DND-41 (cell line): Measurements from ENCODE around the gene WNK2.
"Not testable (repeated sequence)": the region's sequence is repeated elsewhere in the genome, so short reads cannot be mapped to it uniquely, and the experiment has no call there.

ENCODE experiments used
- ATAC-seq: fragments of 200-7000 bp; cut with Tn5 transposase; 3 replicates; pipeline ENCODE4 v1.9.1; 2021; ENCODE audit warnings: low read depth; ENCODE audit not compliant: insufficient read depth
- DNase-seq: peaks from one replicate; pipeline ENCODE4 v3.0.0-alpha.2; 2020
- H2AFZ ChIP-seq: 2 replicates; pipeline ENCODE4 v1.6.0; 2012; ENCODE audit warnings: low read depth, low read length
- H3K27ac ChIP-seq: 2 replicates; pipeline ENCODE4 v1.5.1; 2012; ENCODE audit warnings: low read length, inconsistent platforms
- H3K27me3 ChIP-seq: fragments of 200-600 bp; sonication (generic); 2 replicates; pipeline ENCODE4 v1.6.0; 2012; ENCODE audit warnings: low read length, mild to moderate bottlenecking, inconsistent platforms; ENCODE audit not compliant: insufficient read depth, poor library complexity
- H3K36me3 ChIP-seq: 2 replicates; pipeline ENCODE4 v1.5.1; 2012; ENCODE audit warnings: low read length, inconsistent platforms; ENCODE audit not compliant: insufficient read depth
- H3K4me1 ChIP-seq: 2 replicates; pipeline ENCODE4 v1.5.1; 2012; ENCODE audit warnings: mild to moderate bottlenecking, low read length; ENCODE audit not compliant: insufficient read depth
- H3K4me2 ChIP-seq: 2 replicates; pipeline ENCODE4 v1.6.0; 2012; ENCODE audit warnings: mild to moderate bottlenecking, moderate library complexity, low read length, inconsistent platforms; ENCODE audit not compliant: insufficient read depth
- H3K4me3 ChIP-seq, 2 experiments: fragments of 200-600 bp in 1 of 2; shearing (Covaris generic) in 1 of 2; 2 replicates each; pipeline ENCODE4 v1.5.1; 2012 to 2016; ENCODE audit warnings: inconsistent platforms in 2 of 2, low read length in 2 of 2, mild to moderate bottlenecking in 2 of 2, low read depth in 1 of 2, moderate library complexity in 1 of 2
- H3K79me2 ChIP-seq: 2 replicates; pipeline ENCODE4 v1.6.0; 2012; ENCODE audit warnings: low read length, inconsistent platforms; ENCODE audit not compliant: insufficient read depth
- H3K9ac ChIP-seq: 2 replicates; pipeline ENCODE4 v1.6.0; 2012; ENCODE audit warnings: low read depth, mild to moderate bottlenecking, inconsistent platforms, low read length, moderate library complexity
- H3K9me3 ChIP-seq: 2 replicates; pipeline ENCODE4 v1.5.1; 2012; ENCODE audit warnings: low read length, moderate library complexity, mild to moderate bottlenecking, inconsistent platforms; ENCODE audit not compliant: insufficient read depth, severe bottlenecking
- H4K20me1 ChIP-seq: 2 replicates; pipeline ENCODE4 v1.6.0; 2012; ENCODE audit warnings: low read length; ENCODE audit not compliant: insufficient read depth
- CTCF ChIP-seq: IDR thresholded peaks from 2 replicates; pipeline ENCODE4 v1.5.1; 2012; ENCODE audit warnings: borderline replicate concordance, low read length, moderate library complexity, mild to moderate bottlenecking; ENCODE audit not compliant: poor library complexity, severe bottlenecking; ENCODE audit errors: extremely low read depth
- EZH2 ChIP-seq: IDR thresholded peaks from 3 replicates; pipeline ENCODE4 v1.6.1; 2012; ENCODE audit warnings: borderline replicate concordance, low read depth, mild to moderate bottlenecking, moderate library complexity, low read length, inconsistent platforms; ENCODE audit not compliant: severe bottlenecking

Gene WNK2

GRCh38 chr9:93354451-93354850 lies 170.5 kb downstream of the WNK2 start:
- no peaks in the 10 kb centered on the region for H3K79me2 ChIP-seq
- ATAC-seq, result no peak
- no peak for TF ChIP-seq EZH2

DNA sequence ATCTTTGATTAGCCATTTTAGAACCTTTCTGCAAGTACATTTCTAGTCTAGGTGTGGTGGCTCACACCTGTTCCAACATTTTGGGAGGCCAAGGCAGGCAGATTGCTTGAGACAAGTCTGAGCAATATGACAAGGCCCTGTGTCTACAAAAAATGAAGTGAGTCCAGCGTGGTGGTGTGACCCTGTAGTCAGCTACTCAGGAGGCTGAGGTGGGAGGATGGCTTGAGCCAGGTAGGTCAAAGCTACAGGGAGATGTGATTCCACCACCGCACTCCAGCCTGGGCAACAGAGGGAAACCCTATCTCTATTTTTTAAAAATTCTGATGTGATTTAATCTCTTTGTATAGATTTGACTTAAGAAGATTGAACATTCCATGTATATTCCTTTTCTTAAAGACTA lies 171.9 kb downstream of the WNK2 start:
- no peak overlapping the region for H3K9ac ChIP-seq
- no peaks in the 10 kb centered on the region for H3K4me1 ChIP-seq
- TF ChIP-seq EZH2, result no peak
- no peak for TF ChIP-seq CTCF
- H3K9me3 ChIP-seq, result no peaks in the 10 kb centered on the region
- no peak overlapping the region for H3K27ac ChIP-seq
- H3K79me2 ChIP-seq, result no peaks in the 10 kb centered on the region
- no peaks in the 10 kb centered on the region for H4K20me1 ChIP-seq
- DNase-seq, result no peak
- no peak overlapping the region for H3K4me2 ChIP-seq
- H3K4me3 ChIP-seq, result no peak overlapping the region
- H3K27me3 ChIP-seq, result no peaks in the 10 kb centered on the region
- no peak overlapping the region for H2AFZ ChIP-seq
- no peak for ATAC-seq
- H3K36me3 ChIP-seq, result no peaks in the 10 kb centered on the region

More at GRCh38 chr9:93354451-93354850, 170.5 kb downstream of the WNK2 start:
- Histone ChIP-seq H4K20me1 (no peaks in the 10 kb centered on the region), H2AFZ (no peak overlapping the region), H3K27me3 (no peaks in the 10 kb centered on the region), H3K9me3 (no peaks in the 10 kb centered on the region), H3K36me3 (no peaks in the 10 kb centered on the region), H3K4me3 (no peak overlapping the region), H3K4me1 (no peaks in the 10 kb centered on the region), H3K9ac (no peak overlapping the region), H3K27ac (no peak overlapping the region), H3K4me2 (no peak overlapping the region)
- DNase-seq, result no peak

DNA sequence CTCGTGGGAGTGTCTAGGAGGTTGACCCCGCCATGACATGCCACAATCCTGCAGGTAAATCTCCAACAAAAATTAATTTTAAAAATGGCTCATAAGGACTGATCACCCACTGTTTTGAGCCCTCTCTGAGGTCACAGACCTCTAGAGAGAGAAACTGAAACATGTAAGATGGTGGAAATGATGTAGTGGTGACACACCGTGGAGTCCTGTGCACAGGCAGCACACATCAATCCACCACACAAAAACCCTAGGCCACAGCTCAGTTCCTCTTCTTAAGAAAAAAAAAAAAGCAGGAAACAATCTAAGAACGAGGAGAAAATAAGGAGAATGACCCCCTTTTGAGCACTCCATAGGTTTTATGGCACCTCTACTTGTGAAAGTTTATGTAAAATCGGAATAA lies 173.7 kb downstream of the WNK2 start:
- TF ChIP-seq EZH2 (no peak), CTCF (no peak)
- no peaks in the 10 kb centered on the region for H4K20me1 ChIP-seq
- no peaks in the 10 kb centered on the region for H3K79me2 ChIP-seq
- ATAC-seq (no peak), DNase-seq (no peak)
- no peak overlapping the region for H2AFZ ChIP-seq
- no peaks in the 10 kb centered on the region for H3K27me3 ChIP-seq
- peaks cover 9% of the 10 kb centered on the region for H3K9me3 ChIP-seq
- no peaks in the 10 kb centered on the region for H3K36me3 ChIP-seq
- no peaks in the 10 kb centered on the region for H3K4me1 ChIP-seq
- no peak overlapping the region for H3K27ac ChIP-seq
- H3K9ac ChIP-seq, result no peak overlapping the region
- no peak overlapping the region for H3K4me2 ChIP-seq
- H3K4me3 ChIP-seq, result no peak overlapping the region

GRCh38 chr9:93359907-93360306 lies 176.0 kb downstream of the WNK2 start:
- H3K4me3 ChIP-seq, H2AFZ ChIP-seq, H3K9ac ChIP-seq, H3K36me3 ChIP-seq, DNase-seq, H3K4me1 ChIP-seq, H4K20me1 ChIP-seq, H3K27ac ChIP-seq, H3K79me2 ChIP-seq, H3K27me3 ChIP-seq, ATAC-seq, H3K9me3 ChIP-seq, H3K4me2 ChIP-seq: not testable (repeated sequence)
